ENCODE data around the gene PEX5.

The PEX5 gene

GRCh38 chr12:7189398-7190267, at the start of gene PEX5:
TSS of gene PEX5 (plus strand) at chr12:7189686. CDS start at chr12:7190378, 692 bp downstream.
- peak; percentile 57 for DNase-seq (ENCODE audit: low read depth, low spot score)

GRCh38 chr12:7141351-7142005, 48.0 kb upstream of the PEX5 start:
- no peak for DNase-seq (ENCODE audit: low read depth, low spot score)

DNA sequence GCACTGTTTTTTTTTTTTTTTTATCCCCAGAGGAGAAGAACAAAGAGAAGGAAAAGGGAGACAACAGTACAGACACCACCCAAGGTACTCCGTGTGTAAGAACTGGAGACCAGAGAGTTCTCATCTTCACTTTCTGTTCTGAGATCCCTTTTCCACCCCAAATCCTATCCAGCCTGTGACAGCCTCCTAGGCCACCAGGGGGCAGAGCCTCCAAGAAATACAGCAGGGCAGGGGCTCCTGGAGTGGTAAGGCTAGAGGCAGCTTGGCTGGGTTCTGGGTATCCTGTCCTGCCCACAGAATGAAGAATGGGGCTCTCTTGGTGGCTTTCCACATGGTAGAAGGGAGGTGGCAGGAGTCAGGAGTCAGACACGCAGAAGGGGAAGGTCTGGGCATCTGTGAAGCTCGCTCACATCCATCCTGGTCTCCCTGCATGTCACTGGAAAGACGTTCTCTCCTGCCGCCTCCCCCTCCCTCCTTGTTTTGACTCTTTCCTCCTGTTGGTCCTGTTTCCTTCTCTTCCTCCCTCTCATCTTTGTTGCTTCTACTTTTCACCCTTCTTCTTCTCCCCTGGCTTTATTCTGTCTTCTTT, 47.3 kb upstream of the PEX5 start:
- DNase-seq (ENCODE audit: low read depth, low spot score) = no peak

- DNase-seq (ENCODE audit: low read depth, low spot score) = no peak
Measured at GRCh38 chr12:7142809-7143465, 46.5 kb upstream of the PEX5 start.

GRCh38 chr12:7143564-7143963, 45.9 kb upstream of the PEX5 start:
- no peak for DNase-seq (ENCODE audit: low read depth, low spot score)

DNA sequence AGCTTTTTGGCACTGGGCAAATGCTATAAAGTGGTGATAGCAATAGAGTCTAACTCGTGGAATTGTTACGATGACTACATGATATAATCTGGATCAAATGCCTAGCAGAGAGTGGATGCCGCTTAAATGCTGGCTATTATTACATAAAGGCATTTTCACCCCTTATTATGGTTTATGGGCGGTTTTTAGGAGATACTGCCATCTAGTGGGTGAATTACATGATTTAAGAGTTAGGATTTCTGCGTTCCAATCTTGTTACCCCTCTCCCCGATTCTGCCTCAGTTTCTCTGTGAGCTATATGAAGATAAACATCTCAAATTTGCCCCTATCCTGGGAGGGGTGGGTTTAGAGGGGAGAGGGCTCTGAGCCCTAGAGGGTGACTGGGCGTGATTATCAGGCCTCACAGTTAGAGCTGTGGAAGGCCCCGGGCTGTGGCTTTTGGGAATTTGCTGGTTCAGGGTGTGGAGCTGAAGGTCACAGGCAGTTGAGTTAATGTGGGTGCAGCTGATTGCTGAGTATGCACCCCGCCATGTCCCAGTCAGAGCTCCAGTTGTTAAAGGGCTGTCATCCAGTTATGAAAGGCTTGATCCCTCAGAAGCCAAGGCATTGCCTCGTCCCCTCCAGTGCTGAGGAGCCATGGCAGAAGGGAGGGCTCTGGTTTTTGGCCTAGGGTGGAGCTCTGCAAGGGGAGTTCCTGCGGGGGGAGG, 44.9 kb upstream of the PEX5 start:
- DNase-seq (ENCODE audit: low read depth, low spot score) = no peak

DNA sequence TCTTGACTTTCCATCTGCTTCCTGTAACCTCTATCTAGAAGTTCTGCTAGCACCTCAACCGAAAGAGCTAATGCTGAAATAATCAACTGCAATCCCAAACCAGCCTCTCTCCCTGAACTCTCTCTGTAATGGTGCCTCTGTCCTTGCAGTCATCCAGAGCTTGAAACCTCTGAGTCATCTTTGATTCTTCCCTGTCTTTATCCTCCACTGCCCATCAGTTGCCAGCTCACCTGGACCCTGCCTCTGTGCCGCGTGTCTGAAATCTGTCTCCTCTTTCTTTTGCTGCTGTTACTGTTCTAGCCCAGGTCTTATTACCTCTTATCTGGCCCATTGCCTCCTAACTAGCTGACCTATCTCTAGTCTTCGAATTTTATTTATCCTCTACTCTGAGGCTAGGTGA, 43.8 kb upstream of the PEX5 start:
- DNase-seq (ENCODE audit: low read depth, low spot score) = no peak

GRCh38 chr12:7146228-7146627, 43.3 kb upstream of the PEX5 start:
- DNase-seq (ENCODE audit: low read depth, low spot score) = no peak

DNA sequence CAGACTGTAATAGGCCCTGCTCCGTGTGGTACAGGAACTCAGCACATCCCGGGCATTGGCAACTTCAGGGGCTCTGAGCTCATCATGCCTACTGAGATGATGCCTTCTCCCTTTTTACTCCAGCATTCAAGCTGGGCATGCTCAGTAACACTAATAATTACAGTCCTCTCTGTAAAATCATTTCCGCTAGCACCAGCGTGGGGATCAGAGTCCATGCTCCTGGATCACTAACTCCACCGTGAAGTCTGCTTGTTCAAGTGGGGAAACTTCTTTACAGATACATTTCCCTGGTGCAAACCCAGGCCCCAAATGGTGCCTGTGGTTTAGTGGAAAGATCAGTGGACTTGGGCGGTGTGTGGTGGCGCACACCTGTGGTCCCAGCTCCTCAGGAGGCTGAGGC, 42.6 kb upstream of the PEX5 start:
- DNase-seq (ENCODE audit: low read depth, low spot score) = no peak

DNA sequence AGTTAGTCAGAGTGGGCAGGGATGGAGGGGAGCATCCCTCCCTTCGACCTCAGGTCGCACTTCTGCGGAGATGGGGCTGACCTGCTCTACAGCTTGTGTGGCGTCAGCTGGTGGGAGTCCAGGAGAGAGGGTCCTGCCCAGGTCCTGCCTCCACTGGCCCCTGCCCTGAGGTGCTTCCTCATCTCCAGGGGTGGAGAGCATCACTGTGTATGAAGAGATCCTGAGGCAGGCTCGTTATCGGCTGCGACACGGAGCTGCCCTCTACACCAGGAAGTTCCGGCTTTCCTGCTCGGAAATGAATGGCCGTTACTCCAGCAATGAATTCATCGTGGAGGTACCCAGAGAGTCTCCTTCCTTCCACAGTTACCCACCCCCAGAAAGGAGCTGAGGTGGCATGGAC, 39.1 kb upstream of the PEX5 start:
- DNase-seq (ENCODE audit: low read depth, low spot score) = no peak

DNA sequence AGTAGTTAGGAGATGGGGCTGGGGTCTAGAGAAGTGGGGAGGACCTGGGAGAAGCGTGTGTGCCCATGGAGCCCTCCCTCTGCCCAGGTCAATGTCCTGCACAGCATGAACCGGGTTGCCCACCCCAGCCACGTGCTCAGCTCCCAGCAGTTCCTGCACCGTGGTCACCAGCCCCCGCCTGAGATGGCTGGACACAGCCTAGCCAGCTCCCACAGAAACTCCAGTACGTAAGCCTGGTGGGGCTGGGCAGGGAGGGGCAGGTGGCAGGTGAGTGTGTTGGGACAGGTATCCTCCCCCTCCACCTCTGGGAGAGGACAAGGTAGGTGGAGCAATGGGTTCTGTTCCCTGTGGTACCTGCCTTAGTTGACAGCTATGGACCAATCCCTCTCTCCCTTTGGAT, 38.6 kb upstream of the PEX5 start:
- DNase-seq (ENCODE audit: low read depth, low spot score) = no peak

- DNase-seq (ENCODE audit: low read depth, low spot score) = no peak
Measured at GRCh38 chr12:7151532-7151931, 38.0 kb upstream of the PEX5 start.

GRCh38 chr12:7152818-7153217, 36.7 kb upstream of the PEX5 start:
- no peak for DNase-seq (ENCODE audit: low read depth, low spot score)

DNA sequence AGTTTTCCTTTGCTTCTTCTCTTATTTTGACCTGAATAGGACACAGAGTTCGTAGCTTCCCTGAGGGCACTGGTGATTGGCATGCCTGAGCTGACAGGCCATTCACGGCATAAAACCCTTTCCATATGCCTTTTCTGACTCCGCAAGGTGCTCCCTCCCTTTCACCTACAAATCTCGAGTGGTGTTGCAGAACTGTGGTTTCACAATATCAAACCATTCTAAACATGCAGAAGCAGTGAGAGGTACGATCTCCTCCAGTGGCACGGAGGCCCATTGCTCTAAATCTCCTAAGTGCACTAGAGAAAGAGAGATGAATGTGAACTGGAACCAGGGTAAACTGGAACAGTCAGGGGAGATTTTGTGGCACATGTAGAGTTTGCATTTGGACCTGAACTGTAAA, 35.4 kb upstream of the PEX5 start:
- no peak for DNase-seq (ENCODE audit: low read depth, low spot score)

DNA sequence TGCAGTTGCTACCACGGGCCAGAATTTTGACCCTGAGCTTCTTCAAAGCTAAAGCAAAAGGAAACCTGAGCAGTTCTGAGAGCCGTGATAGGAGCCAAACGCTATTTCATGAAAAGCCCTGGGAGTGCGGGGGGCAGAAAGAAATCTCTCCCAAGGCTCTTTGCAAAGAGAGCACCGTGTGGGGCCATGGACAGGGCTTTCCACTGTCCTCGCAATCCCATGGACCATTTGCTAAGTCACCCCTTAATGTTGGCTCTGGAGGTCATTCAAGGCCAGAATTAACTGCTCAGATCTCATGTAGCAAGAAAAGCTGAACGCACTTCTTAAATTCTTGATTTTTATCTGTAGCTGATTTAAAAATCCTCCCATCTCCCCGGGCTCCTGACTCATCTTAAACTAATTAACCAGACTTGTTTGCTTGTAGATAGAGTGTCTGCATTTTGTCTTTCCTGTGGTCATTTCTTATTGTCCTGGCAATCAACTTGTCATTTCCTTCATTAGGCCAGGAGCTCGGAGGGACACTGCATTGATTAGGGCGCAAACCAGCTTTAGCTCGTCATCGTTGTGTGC, 34.5 kb upstream of the PEX5 start:
- DNase-seq (ENCODE audit: low read depth, low spot score) = no peak

- DNase-seq (ENCODE audit: low read depth, low spot score) = no peak
Measured at GRCh38 chr12:7155471-7156034, 33.9 kb upstream of the PEX5 start.

DNA sequence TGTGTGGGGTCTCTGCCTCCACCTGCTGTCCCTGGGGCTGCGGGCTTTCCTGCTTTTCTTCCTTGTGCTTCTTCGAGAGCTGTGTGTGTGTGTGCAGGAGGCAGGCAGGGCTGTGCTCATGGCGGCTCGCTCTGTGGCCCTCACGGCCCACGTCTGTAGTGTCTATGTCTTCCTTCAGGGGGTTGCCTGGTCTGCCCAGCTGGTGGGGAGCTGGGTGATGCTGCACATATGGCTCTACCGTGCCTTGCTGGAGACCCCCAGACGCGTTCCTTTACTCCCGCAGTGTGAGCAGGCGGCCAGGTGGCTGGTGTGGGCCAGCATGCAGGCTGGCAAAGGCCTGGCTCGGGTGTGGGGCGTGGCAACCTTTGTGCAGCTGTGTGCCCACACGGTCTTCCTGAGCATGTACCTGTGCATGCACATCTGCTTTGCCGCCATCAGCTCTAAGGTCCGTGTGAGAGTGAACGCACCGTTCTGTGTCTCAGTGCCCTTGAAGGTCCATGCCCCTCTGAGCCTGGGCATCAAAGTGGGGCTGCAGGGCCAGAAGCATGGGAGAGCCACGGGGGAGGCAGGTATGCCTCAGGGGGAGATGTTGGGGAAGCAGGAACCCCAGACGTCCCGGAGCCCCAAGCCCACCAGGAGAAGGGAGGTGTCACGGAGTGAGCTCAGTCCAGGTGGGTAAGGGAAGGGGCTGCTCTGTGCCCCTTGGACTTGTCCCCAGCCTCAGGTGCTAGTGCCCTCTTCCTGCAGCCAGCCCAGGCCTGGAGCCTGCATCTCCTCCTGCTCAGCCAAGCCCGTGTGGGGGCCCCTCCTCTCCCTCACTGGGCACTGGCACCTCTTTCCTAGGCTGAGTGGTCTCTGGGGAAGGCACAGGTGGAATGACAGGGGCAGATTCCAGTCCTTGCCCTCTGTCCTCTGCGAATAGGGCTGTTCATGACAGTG, 33.0 kb upstream of the PEX5 start:
- DNase-seq (ENCODE audit: low read depth, low spot score) = no peak

GRCh38 chr12:7157391-7157790, 32.1 kb upstream of the PEX5 start:
- DNase-seq (ENCODE audit: low read depth, low spot score) = no peak

DNA sequence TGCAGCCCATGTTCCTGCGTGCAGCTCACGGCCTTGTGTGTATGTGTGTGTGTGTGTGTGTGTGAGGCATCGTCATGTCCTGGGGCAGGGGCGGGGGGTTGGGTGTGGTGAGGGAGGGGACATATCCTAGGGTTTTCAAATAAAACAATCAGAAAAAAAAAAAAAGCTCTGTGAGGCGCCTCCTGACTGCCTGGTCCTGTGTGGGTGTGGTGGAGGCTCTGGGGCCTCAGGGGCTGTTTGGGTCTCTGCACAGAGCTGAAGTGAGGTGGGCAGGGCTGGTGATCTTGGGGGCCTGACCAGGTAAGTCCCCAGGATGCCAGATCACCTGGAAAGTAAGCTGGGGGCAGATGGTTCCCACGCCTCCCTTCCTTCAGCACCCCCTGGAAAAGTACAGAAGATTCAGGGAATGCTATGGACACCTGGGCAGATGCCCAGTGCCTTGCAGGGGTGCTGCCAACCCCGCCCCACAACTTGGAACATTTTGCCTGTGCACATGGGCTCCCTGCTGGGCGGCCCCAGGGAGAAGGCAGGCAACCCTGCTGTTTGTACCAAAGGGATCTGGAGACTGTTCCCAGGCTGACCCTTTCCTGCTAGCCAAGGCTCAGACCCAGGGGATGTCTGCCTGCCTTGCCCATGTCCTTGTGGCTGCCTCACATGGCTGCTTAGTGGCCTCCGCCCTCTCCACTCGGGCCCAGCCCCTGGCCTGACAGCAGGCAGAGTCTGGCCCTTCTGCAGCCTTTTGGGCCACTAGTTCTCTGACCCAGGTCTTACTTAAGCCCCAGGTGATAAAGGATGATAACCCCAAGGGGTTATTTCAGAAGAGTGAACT, 30.5 kb upstream of the PEX5 start:
- no peak for DNase-seq (ENCODE audit: low read depth, low spot score)
